HG03469 (cell line): ENCODE results near the gene CAMTA1.
A peak's percentile ranks its signal among the peaks of the same experiment; 100 is the strongest.
"Not testable (repeated sequence)": the region's sequence is repeated elsewhere in the genome, so short reads cannot be mapped to it uniquely, and the experiment has no call there.

Experiments
- ATAC-seq: cut with Tn5 transposase; IDR thresholded peaks from one replicate; pipeline ENCODE4 v1.9.1; 2021; ENCODE audit warnings: mild to moderate bottlenecking, moderate library complexity, moderate number of reproducible peaks; ENCODE audit not compliant: unreplicated experiment

Gene CAMTA1

GRCh38 chr1:7684132-7684531 lies 898.9 kb downstream of the CAMTA1 start:
- no peak for ATAC-seq

DNA sequence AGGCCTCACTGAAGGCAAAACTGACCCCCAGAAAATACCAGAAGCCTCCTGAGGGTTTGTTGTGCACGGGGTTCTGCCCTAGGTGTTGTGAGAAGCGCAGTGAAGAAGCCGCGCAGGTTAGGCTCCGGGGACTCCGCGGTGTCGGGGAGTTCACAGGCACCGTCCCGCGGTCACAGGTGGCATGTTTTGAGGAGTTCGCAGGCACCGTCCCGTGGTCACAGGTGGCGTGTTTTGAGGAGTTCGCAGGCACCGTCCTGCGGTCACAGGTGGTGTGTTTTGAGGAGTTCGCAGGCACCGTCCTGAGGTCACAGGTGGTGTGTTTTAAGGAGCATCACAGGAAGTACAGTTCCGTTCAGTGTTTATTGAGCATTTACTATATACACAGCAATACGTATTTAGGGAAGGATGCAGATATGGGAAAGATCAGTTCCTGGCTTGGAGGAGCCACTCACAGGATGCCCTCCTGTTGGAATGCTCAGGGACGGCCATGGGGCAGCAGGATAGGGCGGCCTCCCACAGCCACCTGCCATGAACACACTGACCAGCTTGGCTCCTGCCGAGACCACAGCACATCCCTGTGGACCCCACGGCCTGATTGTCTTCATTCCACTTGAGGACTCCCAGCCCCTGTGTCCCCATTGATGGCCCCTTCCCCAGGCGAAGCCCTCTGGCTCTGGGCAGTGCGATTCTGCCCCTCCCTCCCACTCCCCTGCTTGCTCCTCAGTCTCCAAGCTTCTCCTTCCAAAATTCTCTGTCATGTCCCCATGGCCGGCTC lies 899.8 kb downstream of the CAMTA1 start:
- ATAC-seq, result no peak

DNA sequence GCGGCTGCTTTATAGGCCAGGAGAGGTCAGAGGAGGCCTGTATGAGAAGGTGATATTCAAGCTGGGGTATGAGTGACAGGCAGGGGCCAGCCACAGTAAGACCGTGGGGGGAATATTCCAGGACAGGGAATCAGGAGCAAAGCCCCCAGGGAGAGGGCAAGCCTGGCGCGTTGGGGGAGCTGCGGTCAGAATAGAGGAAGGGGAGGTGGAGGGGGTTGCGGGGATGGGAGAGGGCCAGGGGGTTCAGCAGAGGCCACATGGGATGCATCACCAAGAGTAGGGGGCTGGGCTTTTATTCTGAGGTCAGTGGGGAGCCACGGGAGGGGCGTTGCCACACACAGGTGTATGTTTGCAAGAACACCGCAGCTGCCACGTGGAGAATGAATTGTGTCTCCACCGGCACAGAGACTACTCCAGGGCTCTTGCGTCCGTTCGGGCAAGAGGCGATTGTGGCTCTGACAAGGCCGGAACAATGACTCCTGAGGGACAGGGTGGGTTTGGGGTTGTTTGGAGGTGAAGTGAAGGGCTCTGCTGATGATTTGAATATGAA lies 901.1 kb downstream of the CAMTA1 start:
- no peak for ATAC-seq

DNA sequence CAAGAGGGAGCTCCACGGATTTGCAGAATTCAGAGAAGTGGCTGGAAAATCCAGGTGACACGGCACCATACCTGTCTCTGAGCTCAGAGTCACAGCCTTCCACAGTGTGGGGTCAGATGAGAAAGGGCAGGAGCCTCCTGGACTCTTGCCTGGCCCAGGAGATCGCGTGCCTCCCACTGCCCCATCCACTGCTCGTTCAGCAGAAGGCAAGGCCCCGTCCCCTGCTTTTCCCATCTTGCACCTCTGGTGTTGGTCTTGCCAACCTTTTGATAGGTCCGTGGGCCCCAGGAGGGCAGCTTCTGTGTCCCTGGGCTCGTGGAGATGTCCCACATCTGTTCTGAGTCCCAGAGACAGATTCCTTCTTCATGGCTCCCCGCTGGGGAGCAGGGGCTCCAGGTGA lies 902.2 kb downstream of the CAMTA1 start:
- no peak for ATAC-seq

DNA sequence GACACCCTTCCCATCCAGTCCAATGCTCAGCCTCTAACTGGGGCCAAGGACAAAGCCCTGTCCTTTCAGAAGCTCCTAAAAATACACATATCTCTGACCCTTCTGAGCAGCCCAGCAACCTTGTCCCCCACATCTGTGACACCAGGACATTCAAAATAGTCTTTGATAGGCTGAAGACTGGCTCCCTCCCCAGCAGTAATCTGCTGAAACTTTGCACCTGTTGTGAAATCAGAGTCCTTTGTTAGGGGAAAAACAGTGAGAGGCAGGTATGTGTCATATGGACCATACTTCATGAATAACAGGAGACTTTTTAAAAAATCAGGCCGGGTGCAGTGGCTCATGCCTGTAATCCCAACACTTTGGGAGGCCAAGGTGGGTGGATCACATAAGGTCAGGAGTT lies 903.4 kb downstream of the CAMTA1 start:
- ATAC-seq, result no peak

- not testable (repeated sequence) for ATAC-seq
These were observed 904.1 kb downstream of the CAMTA1 start for GRCh38 chr1:7689307-7689706.

GRCh38 chr1:7690076-7690475 lies 904.8 kb downstream of the CAMTA1 start:
- no peak for ATAC-seq

GRCh38 chr1:7690496-7691182 lies 905.4 kb downstream of the CAMTA1 start:
- ATAC-seq, result no peak

GRCh38 chr1:7691576-7691975 lies 906.3 kb downstream of the CAMTA1 start:
- ATAC-seq, result no peak

DNA sequence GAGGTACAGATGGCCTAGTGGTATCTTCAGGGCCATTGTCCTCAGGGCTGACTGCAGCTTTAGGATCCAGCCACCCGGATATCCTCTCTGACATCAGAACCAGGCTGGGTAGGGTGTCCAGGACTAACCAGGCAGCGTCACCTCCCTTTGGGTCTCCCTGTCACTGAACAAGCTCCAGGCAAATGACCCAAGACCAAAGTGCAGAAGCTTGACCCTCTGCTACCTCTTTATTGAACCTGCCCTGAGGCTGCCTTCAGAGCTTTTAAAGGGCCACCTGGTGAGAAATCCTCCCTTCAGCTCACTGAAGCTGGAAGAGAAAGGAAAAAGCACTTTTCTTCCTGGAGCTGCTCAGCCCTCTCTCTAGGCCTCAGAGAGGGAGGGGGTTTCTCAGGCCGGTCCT lies 906.8 kb downstream of the CAMTA1 start:
- no peak for ATAC-seq

GRCh38 chr1:7693037-7693436 lies 907.8 kb downstream of the CAMTA1 start:
- ATAC-seq, result not testable (repeated sequence)

GRCh38 chr1:7693662-7694061 lies 908.4 kb downstream of the CAMTA1 start:
- ATAC-seq, result no peak

DNA sequence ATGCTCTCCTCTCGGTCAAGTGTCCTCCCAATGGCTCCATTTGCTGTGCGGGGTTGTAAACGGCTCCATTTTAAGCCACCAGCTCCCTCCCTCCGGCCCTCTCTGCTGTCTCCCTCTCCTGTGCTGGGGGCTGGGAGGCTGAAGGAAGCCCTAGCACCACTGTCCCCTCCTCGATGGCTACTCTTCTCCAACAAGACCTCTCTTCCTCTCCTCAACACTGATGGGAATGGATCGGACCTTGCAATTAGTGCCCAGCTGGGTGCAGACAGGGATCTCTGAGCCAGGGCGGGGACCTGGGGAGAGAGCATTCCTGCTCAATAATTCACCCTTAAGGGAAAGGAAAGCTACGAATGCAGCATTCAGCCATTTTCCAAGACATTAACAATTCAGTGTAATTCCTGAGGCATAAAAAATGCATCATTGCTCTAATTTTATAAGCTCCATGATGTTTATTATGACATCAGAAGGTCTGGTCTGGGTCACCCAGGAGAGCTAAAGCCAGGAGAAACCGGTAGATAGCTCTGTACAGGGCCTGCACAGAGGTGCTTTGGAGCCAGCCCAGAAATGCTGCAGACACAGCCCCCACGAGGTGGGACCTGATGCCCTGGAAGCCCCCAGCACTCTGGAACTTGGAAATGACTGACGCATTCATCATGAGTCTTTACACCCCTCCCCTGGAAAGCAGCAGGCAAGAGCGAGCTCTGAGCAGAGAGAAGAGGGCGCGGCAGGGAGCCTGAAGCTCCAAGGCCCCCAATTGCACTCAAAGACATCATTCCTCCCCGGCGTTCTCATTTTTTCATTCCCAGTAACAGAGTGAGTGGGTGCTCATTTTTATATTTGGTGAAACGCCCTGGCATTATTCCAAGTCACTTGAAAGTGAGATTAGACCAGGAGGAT lies 909.6 kb downstream of the CAMTA1 start:
- no peak for ATAC-seq

DNA sequence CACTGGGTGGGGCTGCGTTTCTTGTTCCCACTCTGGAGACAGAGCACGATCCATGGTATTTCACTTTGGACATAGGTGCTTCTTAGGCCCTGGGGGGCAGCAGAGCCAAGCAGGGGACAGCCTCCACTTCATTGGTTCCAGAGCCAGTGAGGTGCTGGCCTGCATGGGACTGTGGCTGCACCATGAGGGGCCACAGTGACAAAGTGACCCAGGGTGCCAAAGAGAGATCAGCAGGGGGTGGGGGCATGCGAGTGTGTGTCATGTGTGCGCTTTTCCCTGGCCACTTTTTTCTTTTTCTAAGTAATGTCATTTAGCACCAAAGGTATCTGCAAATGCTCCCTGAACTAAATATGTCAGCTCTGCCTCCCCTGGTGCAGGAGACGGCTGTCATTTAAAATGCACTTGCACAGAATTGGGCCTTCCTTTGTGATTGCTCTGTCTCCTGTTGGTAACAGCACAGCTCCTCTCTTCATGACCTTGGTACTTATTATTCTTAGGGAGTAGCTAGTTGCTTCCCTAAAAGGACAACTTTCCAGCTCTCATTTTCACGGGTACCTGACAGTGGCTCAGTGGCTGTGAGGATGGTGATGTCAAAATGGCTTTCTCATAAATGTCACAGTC lies 910.4 kb downstream of the CAMTA1 start:
- ATAC-seq, result no peak

DNA sequence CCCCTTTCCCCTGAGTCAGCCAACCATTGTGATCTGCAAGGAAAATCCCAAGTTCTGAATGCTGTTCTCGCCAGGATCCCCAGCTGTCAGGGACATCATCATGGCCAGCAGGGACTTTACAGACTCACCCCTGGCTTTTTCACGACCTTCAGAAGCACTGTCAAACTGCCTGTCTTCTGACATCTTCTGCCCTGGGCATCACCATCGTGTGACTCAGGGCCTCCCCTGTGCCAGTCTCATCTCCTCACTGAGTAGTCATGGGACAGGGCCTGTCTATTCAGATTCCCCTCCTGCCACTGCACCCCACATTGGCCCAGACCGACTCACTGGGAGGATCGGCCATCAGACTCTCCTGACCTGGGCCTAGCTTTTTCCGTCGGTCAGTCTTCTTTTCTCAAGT lies 913.4 kb downstream of the CAMTA1 start:
- no peak for ATAC-seq

DNA sequence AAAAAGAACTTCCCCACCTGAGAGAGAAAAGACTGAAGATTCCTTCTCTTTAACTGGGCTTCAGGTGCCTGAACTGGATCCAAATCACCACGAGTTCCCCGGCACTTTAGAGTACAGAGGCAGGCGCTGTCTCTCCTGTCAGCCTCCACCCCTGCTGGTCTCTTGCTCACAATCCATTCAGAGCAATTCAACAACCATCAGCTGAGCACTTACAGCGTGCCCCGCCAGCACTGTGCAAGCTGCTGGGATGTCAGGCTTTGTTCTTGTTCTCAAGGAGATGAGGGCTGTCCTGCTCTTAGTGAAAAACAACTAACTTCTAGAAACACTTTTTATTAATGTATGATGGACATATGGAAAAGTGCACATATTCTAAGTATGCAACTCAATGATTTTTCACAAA lies 917.1 kb downstream of the CAMTA1 start:
- ATAC-seq, result no peak

DNA sequence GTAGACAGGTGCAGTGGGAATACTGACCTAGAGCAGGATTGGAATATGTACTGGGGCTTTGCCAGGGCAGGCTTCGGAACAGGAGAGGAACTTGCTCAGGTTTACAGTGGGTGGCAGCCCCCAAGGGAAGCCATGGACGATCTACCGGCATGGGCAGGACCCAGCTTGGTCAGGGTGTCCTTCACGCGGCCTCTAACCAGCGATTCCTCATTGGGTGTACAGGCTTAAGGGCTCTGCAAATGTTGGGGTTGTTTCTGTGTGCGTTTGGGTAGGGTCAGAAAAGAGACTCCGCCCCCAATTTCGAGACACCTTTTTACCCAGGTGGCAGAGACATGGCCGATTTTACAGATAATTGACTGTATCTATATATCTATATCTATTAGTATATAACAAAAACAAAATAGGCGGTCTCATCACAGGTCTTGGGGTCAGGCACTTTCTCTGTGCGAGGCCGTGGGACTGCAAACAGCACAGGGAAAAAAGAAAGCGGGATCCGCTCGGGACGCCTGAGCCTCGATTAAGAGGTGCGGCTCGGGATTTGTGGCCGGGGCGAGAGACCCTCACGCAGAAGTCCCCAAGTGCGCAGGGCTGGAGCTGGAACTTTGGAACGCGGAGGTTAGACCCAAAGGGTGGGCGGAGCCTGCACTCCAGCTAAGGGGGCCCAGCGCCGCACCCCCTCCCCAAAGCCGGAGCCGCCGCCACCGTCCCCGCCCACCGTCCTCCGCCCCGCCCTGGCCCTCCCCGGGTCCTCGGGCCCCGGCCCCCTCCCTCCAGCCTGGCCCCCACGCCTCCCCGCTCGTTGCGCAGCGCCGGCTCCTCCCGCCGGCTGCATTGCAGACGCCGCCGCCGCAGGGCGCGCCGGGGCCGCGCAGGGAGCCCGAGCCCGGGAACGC lies 918.3 kb downstream of the CAMTA1 start:
- ATAC-seq, result no peak

- ATAC-seq, result peak; percentile 83
These were observed 919.2 kb downstream of the CAMTA1 start for GRCh38 chr1:7704214-7705047.
